Endothelial cell (in vitro differentiated cells): ENCODE data around the gene CEBPZOS. TPM values are rescaled to one million over a fixed set of nuclear protein-coding genes. Genes with fewer than 3 reads are reported as not detected.
A peak's percentile ranks its signal among the peaks of the same experiment; 100 is the strongest.

Experiments used
- DNase-seq: peaks from one replicate; pipeline ENCODE4 v3.0.0; 2021; ENCODE audit warnings: low spot score
- H3K27ac Mint-ChIP-seq: one replicate; pipeline ENCODE4 v1.8.0; 2021; ENCODE audit warnings: mixed read lengths, inconsistent platforms; ENCODE audit not compliant: unreplicated experiment
- H3K27me3 Mint-ChIP-seq: one replicate; pipeline ENCODE4 v1.8.0; 2021; ENCODE audit warnings: mild to moderate bottlenecking, moderate library complexity, mixed read lengths, inconsistent platforms; ENCODE audit not compliant: unreplicated experiment
- H3K36me3 Mint-ChIP-seq: one replicate; pipeline ENCODE4 v1.8.0; 2021; ENCODE audit warnings: mild to moderate bottlenecking, low read depth, mixed read lengths, inconsistent platforms; ENCODE audit not compliant: unreplicated experiment
- H3K4me1 Mint-ChIP-seq: one replicate; pipeline ENCODE4 v1.8.0; 2021; ENCODE audit warnings: mild to moderate bottlenecking, mixed read lengths, inconsistent platforms; ENCODE audit not compliant: unreplicated experiment
- H3K4me3 Mint-ChIP-seq: one replicate; pipeline ENCODE4 v1.8.0; 2021; ENCODE audit warnings: mild to moderate bottlenecking, mixed read lengths, inconsistent platforms; ENCODE audit not compliant: unreplicated experiment
- H3K9me3 Mint-ChIP-seq: one replicate; pipeline ENCODE4 v1.8.0; 2021; ENCODE audit warnings: mixed read lengths, inconsistent platforms; ENCODE audit not compliant: unreplicated experiment
- CTCF ChIP-seq: fragments of 200-600 bp; sonication (generic); IDR thresholded peaks from one replicate; pipeline ENCODE4 v1.5.0; 2021; ENCODE audit warnings: antibody characterized with exemption; ENCODE audit not compliant: unreplicated experiment
- total RNA-seq: library from RNA; stranded (reverse); fragmentation: NEBNext Ultra II Directional; extraction: Animal tissue kit (Norgen Biotek cat#: 25700); gene quantifications from one replicate; pipeline ENCODE4 v1.2.1, GENCODE V29; 2021; ENCODE audit not compliant: unreplicated experiment

CEBPZOS gene
- total RNA-seq, 1 donor from 2014 or later, result 18.5 TPM

DNA sequence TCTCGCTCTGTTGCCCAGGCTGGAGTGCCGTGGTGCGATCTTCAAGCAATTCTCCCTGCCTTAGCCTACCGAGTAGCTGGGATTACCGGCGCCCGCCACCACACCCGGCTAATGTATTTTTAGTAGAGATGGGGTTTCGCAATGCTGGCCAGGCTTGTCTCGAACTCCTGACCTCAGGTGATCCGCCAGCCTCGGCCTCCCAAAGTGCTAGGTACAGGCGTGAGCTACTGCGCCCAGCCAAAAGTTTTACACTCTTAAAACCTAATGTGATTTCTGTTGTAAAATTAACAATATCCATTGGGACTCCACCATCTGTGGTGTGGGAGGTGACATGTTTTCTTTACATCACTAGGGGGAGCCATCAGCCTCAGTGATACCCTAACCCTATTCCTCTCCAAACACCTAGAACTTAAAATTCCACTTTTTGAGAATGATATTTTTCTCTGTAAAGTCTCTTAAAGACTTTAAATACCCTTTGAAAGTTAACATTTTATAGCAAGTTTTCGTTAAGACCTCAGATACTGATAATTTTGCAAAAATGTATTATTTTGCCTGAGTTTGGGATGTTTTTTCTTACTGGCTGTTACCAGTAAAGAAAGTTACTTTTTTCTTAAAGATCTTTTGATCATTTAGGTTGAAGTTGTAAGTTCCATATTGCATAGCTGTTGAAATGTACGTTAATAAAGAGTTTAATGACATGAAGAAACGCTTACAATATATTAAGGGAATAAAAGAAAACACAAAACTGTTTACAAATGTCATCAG, 27.9 kb upstream of the CEBPZOS start:
- peaks cover 6% of the 10 kb centered on the region for H3K9me3 Mint-ChIP-seq
- H3K36me3 Mint-ChIP-seq, result peaks cover 5% of the 10 kb centered on the region
- no peak overlapping the region for H3K4me3 Mint-ChIP-seq
- H3K27me3 Mint-ChIP-seq, result peaks cover 2% of the 10 kb centered on the region
- H3K27ac Mint-ChIP-seq, result no peak overlapping the region
- H3K4me1 Mint-ChIP-seq, result no peaks in the 10 kb centered on the region
- TF ChIP-seq CTCF, result peak; percentile 84
- peak; percentile 27 for DNase-seq

DNA sequence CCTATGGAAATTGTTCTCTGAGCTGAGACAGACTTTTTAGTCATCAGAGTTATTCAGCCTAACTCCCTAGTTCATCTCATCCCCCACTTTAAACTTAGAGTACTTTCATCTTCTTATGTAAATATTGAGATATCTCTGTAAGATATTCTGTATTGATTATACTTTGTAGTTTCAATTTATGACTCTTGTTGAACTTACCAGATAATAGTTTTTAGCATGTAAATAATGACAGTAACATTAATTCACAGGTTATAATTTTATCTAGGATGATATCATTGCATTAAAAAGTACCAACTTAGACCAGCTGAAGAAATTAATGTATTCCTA, 24.7 kb upstream of the CEBPZOS start:
- Mint-ChIP-seq H3K36me3 (no peaks in the 10 kb centered on the region), H3K27ac (no peak overlapping the region), H3K4me3 (no peak overlapping the region), H3K9me3 (no peaks in the 10 kb centered on the region), H3K4me1 (no peaks in the 10 kb centered on the region), H3K27me3 (no peaks in the 10 kb centered on the region)
- TF ChIP-seq CTCF, result no peak
- no peak for DNase-seq

GRCh38 chr2:37173741-37174140, 22.6 kb upstream of the CEBPZOS start:
- no peaks in the 10 kb centered on the region for H3K9me3 Mint-ChIP-seq
- no peak for DNase-seq
- H3K4me1 Mint-ChIP-seq, result no peaks in the 10 kb centered on the region
- no peak for TF ChIP-seq CTCF
- H3K27ac Mint-ChIP-seq, result no peak overlapping the region
- H3K36me3 Mint-ChIP-seq, result no peaks in the 10 kb centered on the region
- H3K27me3 Mint-ChIP-seq, result no peaks in the 10 kb centered on the region
- H3K4me3 Mint-ChIP-seq, result no peak overlapping the region

- no peaks in the 10 kb centered on the region for H3K36me3 Mint-ChIP-seq
- no peak for DNase-seq
These were observed 16.2 kb upstream of the CEBPZOS start for GRCh38 chr2:37180006-37180639.

More at GRCh38 chr2:37180006-37180639, 16.2 kb upstream of the CEBPZOS start:
- Mint-ChIP-seq H3K27ac (no peak overlapping the region), H3K9me3 (no peaks in the 10 kb centered on the region), H3K27me3 (no peaks in the 10 kb centered on the region), H3K4me1 (peaks cover 7% of the 10 kb centered on the region), H3K4me3 (no peak overlapping the region)
- no peak for TF ChIP-seq CTCF
